ES-I3 (cell line): ENCODE measurements around the gene ADGRL1.

Source experiments
- H3K36me3 ChIP-seq: 2 replicates; pipeline ENCODE4 v1.6.1; 2013; ENCODE audit warnings: mild to moderate bottlenecking, low read length, control low read depth, moderate library complexity; ENCODE audit not compliant: insufficient read depth
- H3K4me1 ChIP-seq: 2 replicates; pipeline ENCODE4 v1.6.1; 2013; ENCODE audit warnings: mild to moderate bottlenecking, control low read depth, low read length; ENCODE audit not compliant: insufficient read depth
- H3K9ac ChIP-seq: 2 replicates; pipeline ENCODE4 v1.6.1; 2013; ENCODE audit warnings: low read depth, mild to moderate bottlenecking, low read length, moderate library complexity
- H3K9me3 ChIP-seq: 2 replicates; pipeline ENCODE4 v1.6.1; 2013; ENCODE audit warnings: mild to moderate bottlenecking, low read length, moderate library complexity; ENCODE audit not compliant: control insufficient read depth, insufficient read depth

ADGRL1 gene

GRCh38 chr19:14116525-14116917 lies 89.4 kb downstream of the ADGRL1 start:
- H3K9ac ChIP-seq = peak overlapping the region; percentile 61; the same call in 1 of the 2 replicates

GRCh38 chr19:14115756-14116155 lies 90.2 kb downstream of the ADGRL1 start:
- Histone ChIP-seq H3K9ac (no peak overlapping the region), H3K36me3 (no peaks in the 10 kb centered on the region), H3K9me3 (no peaks in the 10 kb centered on the region), H3K4me1 (peaks cover 16% of the 10 kb centered on the region)

More at GRCh38 chr19:14116525-14116917, 89.4 kb downstream of the ADGRL1 start:
- Histone ChIP-seq H3K36me3 (no peaks in the 10 kb centered on the region), H3K9me3 (no peaks in the 10 kb centered on the region), H3K4me1 (peaks cover 16% of the 10 kb centered on the region)

GRCh38 chr19:14114854-14115253 lies 91.1 kb downstream of the ADGRL1 start:
- Histone ChIP-seq H3K4me1 (peaks cover 16% of the 10 kb centered on the region), H3K9me3 (no peaks in the 10 kb centered on the region), H3K9ac (no peak overlapping the region), H3K36me3 (no peaks in the 10 kb centered on the region)

- Histone ChIP-seq H3K36me3 (no peaks in the 10 kb centered on the region), H3K4me1 (peaks cover 16% of the 10 kb centered on the region), H3K9me3 (no peaks in the 10 kb centered on the region), H3K9ac (no peak overlapping the region)
Measured at GRCh38 chr19:14114439-14114838, 91.5 kb downstream of the ADGRL1 start.

GRCh38 chr19:14113762-14114414 lies 92.1 kb downstream of the ADGRL1 start:
- H3K4me1 ChIP-seq = peaks cover 16% of the 10 kb centered on the region
- H3K9ac ChIP-seq = 0 out of 2 replicates have a peak overlapping the region, but pooled peaks have one; percentile 2
- no peaks in the 10 kb centered on the region for H3K36me3 ChIP-seq
- H3K9me3 ChIP-seq = no peaks in the 10 kb centered on the region

- no peaks in the 10 kb centered on the region for H3K36me3 ChIP-seq
- H3K9ac ChIP-seq = peak overlapping the region; percentile 2
- H3K9me3 ChIP-seq = no peaks in the 10 kb centered on the region
- peaks cover 16% of the 10 kb centered on the region for H3K4me1 ChIP-seq
Measured at GRCh38 chr19:14112809-14113385, 93.1 kb downstream of the ADGRL1 start.

GRCh38 chr19:14112051-14112808 lies 93.7 kb downstream of the ADGRL1 start:
- Histone ChIP-seq H3K4me1 (peaks cover 16% of the 10 kb centered on the region), H3K9ac (peak overlapping the region; percentile 2; the same call in 1 of the 2 replicates), H3K9me3 (no peaks in the 10 kb centered on the region), H3K36me3 (no peaks in the 10 kb centered on the region)

GRCh38 chr19:14111486-14111885 lies 94.5 kb downstream of the ADGRL1 start:
- no peaks in the 10 kb centered on the region for H3K9me3 ChIP-seq
- no peaks in the 10 kb centered on the region for H3K36me3 ChIP-seq
- peaks cover 16% of the 10 kb centered on the region for H3K4me1 ChIP-seq
- H3K9ac ChIP-seq = no peak overlapping the region

- no peaks in the 10 kb centered on the region for H3K9me3 ChIP-seq
Measured at GRCh38 chr19:14110650-14111049, 95.3 kb downstream of the ADGRL1 start.

GRCh38 chr19:14107581-14108461 lies 98.1 kb downstream of the ADGRL1 start:
- Histone ChIP-seq H3K36me3 (no peaks in the 10 kb centered on the region; the same call in 1 of the 2 replicates), H3K9me3 (no peaks in the 10 kb centered on the region), H3K9ac (no peak overlapping the region), H3K4me1 (peaks cover 7% of the 10 kb centered on the region)

More at GRCh38 chr19:14110650-14111049, 95.3 kb downstream of the ADGRL1 start:
- Histone ChIP-seq H3K4me1 (peaks cover 16% of the 10 kb centered on the region), H3K9ac (no peak overlapping the region), H3K36me3 (no peaks in the 10 kb centered on the region)

- Histone ChIP-seq H3K9ac (no peak overlapping the region), H3K4me1 (no peaks in the 10 kb centered on the region; the same call in 1 of the 2 replicates), H3K36me3 (no peaks in the 10 kb centered on the region; the same call in 1 of the 2 replicates), H3K9me3 (no peaks in the 10 kb centered on the region)
Measured at GRCh38 chr19:14106840-14107239, 99.1 kb downstream of the ADGRL1 start.

- Histone ChIP-seq H3K36me3 (no peaks in the 10 kb centered on the region; the same call in 1 of the 2 replicates), H3K9ac (no peak overlapping the region), H3K9me3 (no peaks in the 10 kb centered on the region), H3K4me1 (no peaks in the 10 kb centered on the region)
Measured at GRCh38 chr19:14105680-14106079, 100.3 kb downstream of the ADGRL1 start.

- no peak overlapping the region for H3K9ac ChIP-seq
- H3K36me3 ChIP-seq = no peaks in the 10 kb centered on the region; the same call in 1 of the 2 replicates
- no peaks in the 10 kb centered on the region for H3K9me3 ChIP-seq
- no peaks in the 10 kb centered on the region for H3K4me1 ChIP-seq
Measured at GRCh38 chr19:14103310-14103709, 102.7 kb downstream of the ADGRL1 start.

GRCh38 chr19:14102756-14103155 lies 103.2 kb downstream of the ADGRL1 start:
- no peak overlapping the region for H3K9ac ChIP-seq

More at GRCh38 chr19:14102756-14103155, 103.2 kb downstream of the ADGRL1 start:
- Histone ChIP-seq H3K9me3 (no peaks in the 10 kb centered on the region), H3K4me1 (no peaks in the 10 kb centered on the region), H3K36me3 (no peaks in the 10 kb centered on the region; the same call in 1 of the 2 replicates)
